ENCODE results near the gene PBXIP1. TPM values are rescaled to one million over a fixed set of nuclear protein-coding genes. Genes with fewer than 3 reads are reported as not detected.

The PBXIP1 gene
- total RNA-seq, 8 experiments from 2014 or later: 12.4 to 156 (median 30.8) TPM

- no peak for ATAC-seq (replicated peaks in 6 of 8)
- in situ Hi-C loops (cut with MboI; ENCODE audit: low pct_unique_long_range_greater_than_20kb in 2 of 9, low sequenced_read_pairs in 9 of 9, unreplicated experiment in 9 of 9): loop anchor here in 1 of 9 experiments (25.0 kb wide), 1 partner anchor 91 kb away; no protein-coding TSS in a partner anchor
- no peak overlapping the region for H3K4me3 ChIP-seq
- no peak overlapping the region for H3K27ac ChIP-seq
- WGBS, 10 experiments: 7 to 73% (median 33%) methylated on average over 1 to 3 of the region's 3 CpGs; no CpG with 5 or more reads in 1 of the 10 experiments
- H3K4me1 ChIP-seq (replicated peaks in 1 of 2): no peaks in the 10 kb centered on the region
Observed at GRCh38 chr1:154902938-154903566, 52.8 kb downstream of the PBXIP1 start.

GRCh38 chr1:154901591-154901990 is 54.3 kb downstream of the PBXIP1 start:
- in situ Hi-C loops (cut with MboI; ENCODE audit: low pct_unique_long_range_greater_than_20kb in 2 of 9, low sequenced_read_pairs in 9 of 9, unreplicated experiment in 9 of 9): loop anchor here in 1 of 9 experiments (25.0 kb wide), 1 partner anchor 89 kb away; no protein-coding TSS in a partner anchor
- no peak overlapping the region for H3K4me3 ChIP-seq

GRCh38 chr1:154899041-154899440 is 56.9 kb downstream of the PBXIP1 start:
- ATAC-seq (replicated peaks in 6 of 8): no peak
- in situ Hi-C loops (cut with MboI; ENCODE audit: low pct_unique_long_range_greater_than_20kb in 2 of 9, low sequenced_read_pairs in 9 of 9, unreplicated experiment in 9 of 9): loop anchor here in 5 of 9 experiments (25.0 kb wide), 2 partner anchors 137 to 237 kb away; no protein-coding TSS in a partner anchor
- Histone ChIP-seq H3K4me1 (replicated peaks in 1 of 2) (no peaks in the 10 kb centered on the region), H3K4me3 (no peak overlapping the region), H3K27ac (no peak overlapping the region)
- 53 to 100% (median 86%) methylated on average over 1 to 6 of the region's 6 CpGs; no CpG with 5 or more reads in 4 of the 10 experiments for WGBS, 10 experiments

More at GRCh38 chr1:154901591-154901990, 54.3 kb downstream of the PBXIP1 start:
- no peak for ATAC-seq (replicated peaks in 6 of 8)
- Histone ChIP-seq H3K27ac (no peak overlapping the region), H3K4me1 (replicated peaks in 1 of 2) (no peaks in the 10 kb centered on the region)
- WGBS, 10 experiments: 29 to 100% (median 100%) methylated on average over 1 of the region's 1 CpG; no CpG with 5 or more reads in 1 of the 10 experiments

GRCh38 chr1:154896771-154897286 is 59.1 kb downstream of the PBXIP1 start:
- ATAC-seq (replicated peaks in 6 of 8): peak in 3 of 8 experiments; percentile 29 to 91 (median 77)
- 40 to 79% (median 76%) methylated on average over 1 to 10 of the region's 10 CpGs; no CpG with 5 or more reads in 6 of the 10 experiments for WGBS, 10 experiments
- no peak overlapping the region for H3K27ac ChIP-seq
- no peak overlapping the region for H3K4me3 ChIP-seq
- in situ Hi-C loops (cut with MboI; ENCODE audit: low pct_unique_long_range_greater_than_20kb in 2 of 9, low sequenced_read_pairs in 9 of 9, unreplicated experiment in 9 of 9): loop anchor here in 5 of 9 experiments (25.0 kb wide), 2 partner anchors 135 to 235 kb away; no protein-coding TSS in a partner anchor
- no peaks in the 10 kb centered on the region for H3K4me1 ChIP-seq (replicated peaks in 1 of 2)

- peak in 1 of 8 experiments; percentile 16 for ATAC-seq (replicated peaks in 6 of 8)
- H3K4me3 ChIP-seq: no peak overlapping the region
- no peak overlapping the region for H3K27ac ChIP-seq
- no peaks in the 10 kb centered on the region for H3K4me1 ChIP-seq (replicated peaks in 1 of 2)
- in situ Hi-C loops (cut with MboI; ENCODE audit: low pct_unique_long_range_greater_than_20kb in 2 of 9, low sequenced_read_pairs in 9 of 9, unreplicated experiment in 9 of 9): loop anchor here in 5 of 9 experiments (25.0 kb wide), 2 partner anchors 133 to 233 kb away; no protein-coding TSS in a partner anchor
- WGBS, 10 experiments: 28 to 92% (median 77%) methylated on average over 2 to 7 of the region's 7 CpGs; no CpG with 5 or more reads in 3 of the 10 experiments
Observed at GRCh38 chr1:154895798-154896197, 60.1 kb downstream of the PBXIP1 start.

Other genes with a start within 250 kb of the PBXIP1 start
- gene KCNN3, start 85.8 kb downstream of the PBXIP1 start, total RNA-seq: 10 to 100 TPM in 1 of 8 experiments, 1 to 10 TPM in 4, under 1 TPM in 3; 0.50 to 16.1 (median 1.5) TPM
- 10 to 100 TPM; 11.5 to 47.1 (median 24.6) TPM for gene PMVK, start 19.4 kb downstream of the PBXIP1 start, total RNA-seq
- 10 to 100 TPM; 14.4 to 49.9 (median 26.5) TPM for gene PYGO2, start 5.7 kb upstream of the PBXIP1 start, total RNA-seq
- 100 to 1,000 TPM in 2 of 8 experiments, 10 to 100 TPM in 6; 24.8 to 184 (median 53.5) TPM for gene SHC1, start 14.6 kb upstream of the PBXIP1 start, total RNA-seq
- 100 to 1,000 TPM in 1 of 8 experiments, 10 to 100 TPM in 7; 21.6 to 257 (median 42.5) TPM for gene CKS1B, start 18.6 kb upstream of the PBXIP1 start, total RNA-seq
- 10 to 100 TPM; 34.1 to 76.9 (median 49.2) TPM for gene FLAD1, start 27.2 kb upstream of the PBXIP1 start, total RNA-seq
- gene LENEP, start 37.5 kb upstream of the PBXIP1 start, total RNA-seq: 1 to 10 TPM in 4 of 8 experiments, under 1 TPM in 3, not detected in 1; 0.38 to 3.4 (median 1.3) TPM
- gene ZBTB7B, start 46.7 kb upstream of the PBXIP1 start, total RNA-seq: 10 to 100 TPM in 3 of 8 experiments, 1 to 10 TPM in 5; 3.1 to 26.9 (median 8.6) TPM
- gene DCST2, start 77.7 kb upstream of the PBXIP1 start, total RNA-seq: 1 to 10 TPM in 2 of 8 experiments, under 1 TPM in 5, not detected in 1; 0.22 to 2.8 (median 0.78) TPM
- gene DCST1, start 77.7 kb upstream of the PBXIP1 start, total RNA-seq: under 1 TPM in 2 of 8 experiments, not detected in 6; 0.16 to 1.00 TPM
- gene ADAM15, start 95.2 kb upstream of the PBXIP1 start, total RNA-seq: 10 to 100 TPM; 15.7 to 76.9 (median 28.1) TPM
- 10 to 100 TPM in 2 of 8 experiments, 1 to 10 TPM in 6; 5.4 to 10.9 (median 7.7) TPM for gene EFNA4, start 107.6 kb upstream of the PBXIP1 start, total RNA-seq
- gene EFNA3, start 122.7 kb upstream of the PBXIP1 start, total RNA-seq: 10 to 100 TPM in 5 of 8 experiments, 1 to 10 TPM in 2, under 1 TPM in 1; 0.71 to 53.7 (median 27.8) TPM
- 10 to 100 TPM in 2 of 8 experiments, 1 to 10 TPM in 5, under 1 TPM in 1; 0.92 to 61.0 (median 1.6) TPM for gene EFNA1, start 171.8 kb upstream of the PBXIP1 start, total RNA-seq
- 10 to 100 TPM; 11.7 to 54.8 (median 18.9) TPM for gene SLC50A1, start 179.8 kb upstream of the PBXIP1 start, total RNA-seq
- gene DPM3, start 184.4 kb upstream of the PBXIP1 start, total RNA-seq: 100 to 1,000 TPM in 4 of 8 experiments, 10 to 100 TPM in 4; 54.1 to 173 (median 119) TPM
- gene KRTCAP2, start 217.2 kb upstream of the PBXIP1 start, total RNA-seq: 100 to 1,000 TPM; 166 to 272 (median 202) TPM
- 10 to 100 TPM in 4 of 8 experiments, 1 to 10 TPM in 2, under 1 TPM in 2; 0.20 to 20.2 (median 11.4) TPM for gene TRIM46, start 217.8 kb upstream of the PBXIP1 start, total RNA-seq